GM23248 (cell line): ENCODE data around the gene VWA2.

ENCODE experiments used
- EZH2 ChIP-seq: fragments of 200-600 bp; sonication (generic); IDR thresholded peaks from 2 replicates; pipeline ENCODE4 v1.6.1; 2018; ENCODE audit warnings: antibody characterized with exemption, mild to moderate bottlenecking; ENCODE audit not compliant: insufficient read depth, poor library complexity, severe bottlenecking
- EZH2phosphoT487 ChIP-seq: fragments of 200-600 bp; sonication (generic); IDR thresholded peaks from 2 replicates; pipeline ENCODE4 v1.6.1; 2018; ENCODE audit warnings: antibody characterized with exemption, moderate library complexity, mild to moderate bottlenecking, low read depth; ENCODE audit not compliant: insufficient read depth

- TF ChIP-seq EZH2phosphoT487 (no peak), EZH2 (no peak)
Measured at GRCh38 chr10:114285961-114286441, 46.9 kb downstream of the VWA2 start.
